ENCODE measurements around the gene TTC12.
A peak's percentile ranks its signal among the peaks of the same experiment; 100 is the strongest.

TTC12 gene

DNA sequence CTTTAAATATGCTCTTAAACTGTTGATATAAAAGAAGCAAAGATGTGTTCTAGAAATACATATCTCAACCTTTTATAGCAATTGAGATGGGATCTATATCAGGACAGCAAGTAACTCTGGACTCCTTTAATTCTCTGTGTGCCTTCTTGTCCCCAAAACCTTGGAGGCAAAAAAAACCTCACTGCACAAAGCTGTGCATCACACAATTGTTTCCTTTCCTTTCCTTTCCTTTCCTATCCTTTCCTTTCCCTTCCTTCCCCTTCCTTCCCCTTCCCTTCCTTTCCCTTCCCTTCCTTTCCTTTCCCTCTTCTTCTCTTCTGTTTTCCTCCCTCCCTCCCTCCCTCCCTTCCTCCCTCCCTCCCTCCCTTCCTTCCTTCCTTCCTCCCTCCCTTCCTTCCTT, 9.5 kb upstream of the TTC12 start:
- H3K36me3 ChIP-seq (ENCODE audit: low read depth) = no peaks in the 10 kb centered on the region
- no peak for TF ChIP-seq CTCF (IDR thresholded peaks at IDR 0.05; ENCODE audit: poor library complexity, severe bottlenecking)
- H3K27ac ChIP-seq (ENCODE audit: poor library complexity, severe bottlenecking) = no peak overlapping the region
- H3K4me3 ChIP-seq (ENCODE audit: severe bottlenecking) = no peak overlapping the region
- no peaks in the 10 kb centered on the region for H3K9me3 ChIP-seq (ENCODE audit: severe bottlenecking)
- H3K27me3 ChIP-seq (ENCODE audit: insufficient read depth, poor library complexity, severe bottlenecking) = peaks cover 4% of the 10 kb centered on the region
- DNase-seq (ENCODE audit: low spot score) = no peak
- no peak for ATAC-seq (ENCODE audit: low read depth)
- H3K4me1 ChIP-seq (ENCODE audit: insufficient read depth, poor library complexity, severe bottlenecking) = no peaks in the 10 kb centered on the region

GRCh38 chr11:113305440-113306336, 8.7 kb upstream of the TTC12 start:
- peak; percentile 93 for TF ChIP-seq CTCF (IDR thresholded peaks at IDR 0.05; ENCODE audit: poor library complexity, severe bottlenecking)
- Histone ChIP-seq H3K4me3 (ENCODE audit: severe bottlenecking) (no peak overlapping the region), H3K4me1 (ENCODE audit: insufficient read depth, poor library complexity, severe bottlenecking) (no peaks in the 10 kb centered on the region), H3K36me3 (ENCODE audit: low read depth) (no peaks in the 10 kb centered on the region), H3K9me3 (ENCODE audit: severe bottlenecking) (no peaks in the 10 kb centered on the region), H3K27ac (ENCODE audit: poor library complexity, severe bottlenecking) (no peak overlapping the region), H3K27me3 (ENCODE audit: insufficient read depth, poor library complexity, severe bottlenecking) (no peaks in the 10 kb centered on the region)
- ATAC-seq (ENCODE audit: low read depth) (peak; percentile 97), DNase-seq (ENCODE audit: low spot score) (no peak)

DNA sequence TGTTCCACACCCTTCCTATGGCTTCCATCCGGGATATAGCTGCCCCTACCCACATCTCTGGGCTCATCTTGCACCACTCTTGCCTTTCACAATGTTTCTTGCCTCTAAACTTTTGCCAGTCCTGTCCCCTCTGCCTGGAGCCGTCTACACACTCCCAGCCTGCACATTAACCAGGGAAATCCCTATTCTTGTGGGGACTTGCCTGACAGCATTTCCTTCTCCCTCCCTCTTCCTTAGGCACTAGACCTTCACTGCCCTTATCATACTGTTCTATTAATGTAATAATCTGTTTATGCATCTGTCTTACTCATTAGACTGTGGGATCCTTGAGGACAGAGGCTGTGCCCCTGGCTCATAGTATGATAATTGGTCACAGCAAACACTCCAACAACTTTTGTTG, 5.8 kb upstream of the TTC12 start:
- H3K4me1 ChIP-seq (ENCODE audit: insufficient read depth, poor library complexity, severe bottlenecking) = no peaks in the 10 kb centered on the region
- no peaks in the 10 kb centered on the region for H3K36me3 ChIP-seq (ENCODE audit: low read depth)
- no peak overlapping the region for H3K4me3 ChIP-seq (ENCODE audit: severe bottlenecking)
- no peak overlapping the region for H3K27ac ChIP-seq (ENCODE audit: poor library complexity, severe bottlenecking)
- ATAC-seq (ENCODE audit: low read depth) (no peak), DNase-seq (ENCODE audit: low spot score) (no peak)
- H3K27me3 ChIP-seq (ENCODE audit: insufficient read depth, poor library complexity, severe bottlenecking) = no peaks in the 10 kb centered on the region
- H3K9me3 ChIP-seq (ENCODE audit: severe bottlenecking) = no peaks in the 10 kb centered on the region
- no peak for TF ChIP-seq CTCF (IDR thresholded peaks at IDR 0.05; ENCODE audit: poor library complexity, severe bottlenecking)

- H3K36me3 ChIP-seq (ENCODE audit: low read depth) = peaks cover 2% of the 10 kb centered on the region; the same call in 1 of the 2 replicates
- H3K4me3 ChIP-seq (ENCODE audit: severe bottlenecking) = no peak overlapping the region
- no peaks in the 10 kb centered on the region for H3K9me3 ChIP-seq (ENCODE audit: severe bottlenecking)
- no peaks in the 10 kb centered on the region for H3K27me3 ChIP-seq (ENCODE audit: insufficient read depth, poor library complexity, severe bottlenecking)
- no peak for TF ChIP-seq CTCF (IDR thresholded peaks at IDR 0.05; ENCODE audit: poor library complexity, severe bottlenecking)
- ATAC-seq (ENCODE audit: low read depth) (no peak), DNase-seq (ENCODE audit: low spot score) (no peak)
- no peak overlapping the region for H3K27ac ChIP-seq (ENCODE audit: poor library complexity, severe bottlenecking)
- H3K4me1 ChIP-seq (ENCODE audit: insufficient read depth, poor library complexity, severe bottlenecking) = peaks cover 19% of the 10 kb centered on the region
Observed at GRCh38 chr11:113311536-113311935, 2.8 kb upstream of the TTC12 start.

- Histone ChIP-seq H3K4me1 (ENCODE audit: insufficient read depth, poor library complexity, severe bottlenecking) (peaks cover 19% of the 10 kb centered on the region), H3K27me3 (ENCODE audit: insufficient read depth, poor library complexity, severe bottlenecking) (no peaks in the 10 kb centered on the region), H3K4me3 (ENCODE audit: severe bottlenecking) (no peak overlapping the region), H3K36me3 (ENCODE audit: low read depth) (peaks cover 8% of the 10 kb centered on the region), H3K9me3 (ENCODE audit: severe bottlenecking) (no peaks in the 10 kb centered on the region), H3K27ac (ENCODE audit: poor library complexity, severe bottlenecking) (no peak overlapping the region)
- ATAC-seq (ENCODE audit: low read depth) (no peak), DNase-seq (ENCODE audit: low spot score) (no peak)
- no peak for TF ChIP-seq CTCF (IDR thresholded peaks at IDR 0.05; ENCODE audit: poor library complexity, severe bottlenecking)
Observed at GRCh38 chr11:113313601-113314000, 782 bp upstream of the TTC12 start.

Data from RWPE2 (cell line).